Choroid plexus epithelial cell (primary cell): Measurements from ENCODE around the gene KRT39.

Experiments used
- DNase-seq: peaks from one replicate; pipeline ENCODE4 v3.0.0-alpha.2; 2010; ENCODE audit warnings: low read depth
- H3K4me3 ChIP-seq: 2 replicates; pipeline ENCODE4 v1.5.1; 2011; ENCODE audit warnings: low read depth, mild to moderate bottlenecking, control low read depth, low read length, moderate library complexity
- CTCF ChIP-seq: conservative IDR thresholded peaks from 2 replicates; pipeline ENCODE4 v1.5.1; 2011; ENCODE audit warnings: low read depth, mild to moderate bottlenecking, control low read depth, inconsistent platforms, low read length, moderate library complexity

KRT39 gene

GRCh38 chr17:40981115-40981514 is 14.4 kb upstream of the KRT39 start:
- no peak for TF ChIP-seq CTCF
- no peak for DNase-seq
- no peak overlapping the region for H3K4me3 ChIP-seq

GRCh38 chr17:40980596-40980995 is 13.8 kb upstream of the KRT39 start:
- TF ChIP-seq CTCF, result no peak
- no peak overlapping the region for H3K4me3 ChIP-seq
- DNase-seq, result peak; percentile 60

- H3K4me3 ChIP-seq, result no peak overlapping the region
- DNase-seq, result no peak
- TF ChIP-seq CTCF, result no peak
These were observed 13.4 kb upstream of the KRT39 start for GRCh38 chr17:40980117-40980516.

GRCh38 chr17:40978575-40979151 is 11.9 kb upstream of the KRT39 start:
- no peak overlapping the region for H3K4me3 ChIP-seq
- no peak for TF ChIP-seq CTCF
- DNase-seq, result no peak

GRCh38 chr17:40975516-40975915 is 8.8 kb upstream of the KRT39 start:
- no peak overlapping the region for H3K4me3 ChIP-seq
- no peak for TF ChIP-seq CTCF
- DNase-seq, result no peak

- no peak overlapping the region for H3K4me3 ChIP-seq
- no peak for DNase-seq
- TF ChIP-seq CTCF, result no peak
These were observed 7.6 kb upstream of the KRT39 start for GRCh38 chr17:40974366-40974765.

- no peak for TF ChIP-seq CTCF
- no peak overlapping the region for H3K4me3 ChIP-seq
- DNase-seq, result no peak
These were observed 834 bp upstream of the KRT39 start for GRCh38 chr17:40967582-40967981.
